HL-60 (cell line): Measurements from ENCODE around the gene AOC1.

Experiments used
- DNase-seq, 2 experiments: peaks; one replicate each; pipeline ENCODE4 v3.0.0-alpha.2; 2010 to 2020; ENCODE audit warnings: low read depth in 1 of 2, low spot score in 1 of 2
- H3K27ac ChIP-seq: fragments of 250-450 bp; sonication (Bioruptor Pico); replicated peaks from 2 replicates; pipeline ENCODE4 v1.5.1; 2020; ENCODE audit warnings: mild to moderate bottlenecking, moderate library complexity
- H3K27me3 ChIP-seq: fragments of 250-450 bp; sonication (Bioruptor Pico); 2 replicates; pipeline ENCODE4 v1.5.1; 2021; ENCODE audit warnings: mild to moderate bottlenecking, moderate library complexity; ENCODE audit not compliant: insufficient read depth, poor library complexity, severe bottlenecking
- H3K4me3 ChIP-seq: replicated peaks from 2 replicates; pipeline ENCODE4 v1.5.1; 2011; ENCODE audit warnings: mild to moderate bottlenecking, control low read depth, low read length; ENCODE audit not compliant: insufficient read depth
- GABPA ChIP-seq: IDR thresholded peaks from 2 replicates; pipeline ENCODE4 v1.6.1; 2012; ENCODE audit warnings: low read depth
- POLR2AphosphoS5 ChIP-seq: IDR thresholded peaks from 2 replicates; pipeline ENCODE4 v1.6.1; 2012; ENCODE audit warnings: low read depth
- SPI1 ChIP-seq: IDR thresholded peaks from 2 replicates; pipeline ENCODE4 v1.6.1; 2012; ENCODE audit warnings: low read depth, mild to moderate bottlenecking, borderline replicate concordance
- TF ChIP-seq, protein P1 (sequence below): IDR thresholded peaks from 2 replicates; pipeline ENCODE4 v1.6.1; 2012; ENCODE audit warnings: low read depth; ENCODE audit not compliant: insufficient replicate concordance
- TF ChIP-seq, protein P2 (sequence below): IDR thresholded peaks from one replicate; pipeline ENCODE4 v1.5.1; 2011; ENCODE audit warnings: low read length, control low read depth, inconsistent platforms; ENCODE audit not compliant: insufficient read depth

The AOC1 gene

DNA sequence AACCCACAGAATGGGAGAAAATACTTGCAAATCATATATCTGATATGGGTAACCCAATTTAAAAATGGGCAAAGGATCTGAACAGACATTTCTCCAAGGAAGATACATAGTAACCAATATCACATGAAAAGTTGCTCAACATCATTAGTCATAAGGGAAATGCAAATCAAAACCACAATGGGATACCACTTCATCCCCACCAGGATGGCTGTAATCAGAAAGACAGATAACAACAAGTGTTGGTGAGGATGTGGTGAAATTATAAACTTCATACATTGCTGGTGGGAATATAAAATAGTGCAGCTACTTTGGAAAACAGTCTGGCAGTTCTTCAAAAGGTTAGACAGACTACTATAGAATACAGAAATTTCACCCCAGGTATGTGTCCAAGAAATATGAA lies 19.3 kb downstream of the AOC1 start:
- DNase-seq, result no peak
- H3K27me3 ChIP-seq, result no peaks in the 10 kb centered on the region
- no peak overlapping the region for H3K27ac ChIP-seq
- no peak overlapping the region for H3K4me3 ChIP-seq
- TF ChIP-seq, protein P1, sequence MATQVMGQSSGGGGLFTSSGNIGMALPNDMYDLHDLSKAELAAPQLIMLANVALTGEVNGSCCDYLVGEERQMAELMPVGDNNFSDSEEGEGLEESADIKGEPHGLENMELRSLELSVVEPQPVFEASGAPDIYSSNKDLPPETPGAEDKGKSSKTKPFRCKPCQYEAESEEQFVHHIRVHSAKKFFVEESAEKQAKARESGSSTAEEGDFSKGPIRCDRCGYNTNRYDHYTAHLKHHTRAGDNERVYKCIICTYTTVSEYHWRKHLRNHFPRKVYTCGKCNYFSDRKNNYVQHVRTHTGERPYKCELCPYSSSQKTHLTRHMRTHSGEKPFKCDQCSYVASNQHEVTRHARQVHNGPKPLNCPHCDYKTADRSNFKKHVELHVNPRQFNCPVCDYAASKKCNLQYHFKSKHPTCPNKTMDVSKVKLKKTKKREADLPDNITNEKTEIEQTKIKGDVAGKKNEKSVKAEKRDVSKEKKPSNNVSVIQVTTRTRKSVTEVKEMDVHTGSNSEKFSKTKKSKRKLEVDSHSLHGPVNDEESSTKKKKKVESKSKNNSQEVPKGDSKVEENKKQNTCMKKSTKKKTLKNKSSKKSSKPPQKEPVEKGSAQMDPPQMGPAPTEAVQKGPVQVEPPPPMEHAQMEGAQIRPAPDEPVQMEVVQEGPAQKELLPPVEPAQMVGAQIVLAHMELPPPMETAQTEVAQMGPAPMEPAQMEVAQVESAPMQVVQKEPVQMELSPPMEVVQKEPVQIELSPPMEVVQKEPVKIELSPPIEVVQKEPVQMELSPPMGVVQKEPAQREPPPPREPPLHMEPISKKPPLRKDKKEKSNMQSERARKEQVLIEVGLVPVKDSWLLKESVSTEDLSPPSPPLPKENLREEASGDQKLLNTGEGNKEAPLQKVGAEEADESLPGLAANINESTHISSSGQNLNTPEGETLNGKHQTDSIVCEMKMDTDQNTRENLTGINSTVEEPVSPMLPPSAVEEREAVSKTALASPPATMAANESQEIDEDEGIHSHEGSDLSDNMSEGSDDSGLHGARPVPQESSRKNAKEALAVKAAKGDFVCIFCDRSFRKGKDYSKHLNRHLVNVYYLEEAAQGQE, result no peak

DNA sequence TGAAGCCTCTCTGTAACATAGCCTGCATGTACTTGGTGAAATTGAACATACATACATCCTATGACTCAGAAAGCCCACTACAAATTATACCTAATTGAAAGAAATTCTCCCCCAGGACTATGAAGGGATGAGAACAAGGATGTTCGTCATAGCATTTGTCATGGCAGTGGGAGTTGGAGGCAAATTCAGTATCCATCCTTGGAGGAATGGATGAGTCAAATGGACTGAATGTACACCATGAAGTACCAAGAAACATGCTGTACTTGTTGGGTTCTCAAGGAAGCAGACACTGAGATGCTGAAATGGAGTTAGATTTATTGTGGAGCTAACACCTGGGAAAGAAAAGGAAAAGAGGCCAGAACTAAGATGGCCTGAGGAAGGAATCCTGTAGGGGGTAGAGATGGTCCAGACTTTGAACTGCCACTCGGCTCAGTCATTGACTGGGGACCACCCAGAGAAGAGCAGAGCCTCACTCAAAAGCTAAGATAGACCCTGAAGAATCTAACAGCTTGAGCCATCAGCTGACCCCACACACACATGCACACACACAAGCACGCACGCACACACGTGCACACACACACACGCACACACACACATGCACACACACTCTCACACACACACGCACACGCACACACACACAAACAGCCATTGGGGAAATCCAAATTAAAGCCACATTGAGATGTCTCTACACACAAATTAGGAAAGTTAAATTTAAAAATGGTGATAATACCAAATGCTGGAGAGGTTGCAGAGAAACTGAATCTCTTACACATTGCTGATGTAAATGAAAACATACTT lies 22.3 kb downstream of the AOC1 start:
- no peak for DNase-seq
- H3K27me3 ChIP-seq, result no peaks in the 10 kb centered on the region
- H3K27ac ChIP-seq, result no peak overlapping the region
- no peak overlapping the region for H3K4me3 ChIP-seq
- TF ChIP-seq, protein P2, sequence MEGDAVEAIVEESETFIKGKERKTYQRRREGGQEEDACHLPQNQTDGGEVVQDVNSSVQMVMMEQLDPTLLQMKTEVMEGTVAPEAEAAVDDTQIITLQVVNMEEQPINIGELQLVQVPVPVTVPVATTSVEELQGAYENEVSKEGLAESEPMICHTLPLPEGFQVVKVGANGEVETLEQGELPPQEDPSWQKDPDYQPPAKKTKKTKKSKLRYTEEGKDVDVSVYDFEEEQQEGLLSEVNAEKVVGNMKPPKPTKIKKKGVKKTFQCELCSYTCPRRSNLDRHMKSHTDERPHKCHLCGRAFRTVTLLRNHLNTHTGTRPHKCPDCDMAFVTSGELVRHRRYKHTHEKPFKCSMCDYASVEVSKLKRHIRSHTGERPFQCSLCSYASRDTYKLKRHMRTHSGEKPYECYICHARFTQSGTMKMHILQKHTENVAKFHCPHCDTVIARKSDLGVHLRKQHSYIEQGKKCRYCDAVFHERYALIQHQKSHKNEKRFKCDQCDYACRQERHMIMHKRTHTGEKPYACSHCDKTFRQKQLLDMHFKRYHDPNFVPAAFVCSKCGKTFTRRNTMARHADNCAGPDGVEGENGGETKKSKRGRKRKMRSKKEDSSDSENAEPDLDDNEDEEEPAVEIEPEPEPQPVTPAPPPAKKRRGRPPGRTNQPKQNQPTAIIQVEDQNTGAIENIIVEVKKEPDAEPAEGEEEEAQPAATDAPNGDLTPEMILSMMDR, result no peak
- TF ChIP-seq, protein P1, result no peak
- TF ChIP-seq POLR2AphosphoS5, result no peak
- TF ChIP-seq SPI1, result no peak
- TF ChIP-seq GABPA, result no peak

DNA sequence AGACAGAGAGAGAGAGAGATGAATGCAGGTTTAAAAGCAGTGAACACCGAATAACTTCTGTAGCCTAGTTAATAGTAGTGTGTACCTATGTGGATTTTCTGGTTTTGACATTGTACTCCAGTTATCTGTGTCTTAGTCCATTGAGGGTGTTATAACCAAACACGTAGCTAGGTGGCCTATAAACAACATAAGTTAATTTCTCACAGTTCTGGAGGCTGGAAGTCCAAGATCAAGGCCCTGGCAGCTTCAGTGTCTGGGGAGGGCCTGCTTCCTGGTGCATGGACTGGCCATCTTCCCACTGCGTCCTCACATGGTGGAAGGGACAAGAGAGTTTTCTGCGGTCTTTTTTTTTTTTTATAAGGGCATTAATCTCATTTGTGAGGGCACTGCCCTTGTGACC lies 23.5 kb downstream of the AOC1 start:
- H3K4me3 ChIP-seq, result no peak overlapping the region
- TF ChIP-seq, protein P2, result no peak
- TF ChIP-seq GABPA, result no peak
- TF ChIP-seq SPI1, result no peak
- TF ChIP-seq POLR2AphosphoS5, result no peak
- TF ChIP-seq, protein P1, result no peak
- H3K27ac ChIP-seq, result no peak overlapping the region
- no peak for DNase-seq
- no peaks in the 10 kb centered on the region for H3K27me3 ChIP-seq
